Cardiac fibroblast (primary cell): Measurements from ENCODE around the gene PEDS1.
"Not testable (repeated sequence)": the region's sequence is repeated elsewhere in the genome, so short reads cannot be mapped to it uniquely, and the experiment has no call there.

ENCODE experiments used
- DNase-seq, 2 donors: peaks; one replicate each; pipeline versions ENCODE4 v3.0.0 to v3.0.0-alpha.2; 2010; ENCODE audit warnings: low read depth in 2 of 2
- H3K4me3 ChIP-seq, 2 donors: replicated peaks in 1 of 2; 1 replicate in 1 of 2; 2 replicates in 1 of 2; pipeline ENCODE4 v1.5.1; 2011; ENCODE audit warnings: low read depth in 2 of 2, low read length in 2 of 2, mild to moderate bottlenecking in 2 of 2, moderate library complexity in 1 of 2
- TF ChIP-seq, protein P1 (sequence below): IDR thresholded peaks from one replicate; pipeline ENCODE4 v1.5.1; 2011; ENCODE audit warnings: low read depth, mild to moderate bottlenecking, low read length, inconsistent platforms

Gene PEDS1

DNA sequence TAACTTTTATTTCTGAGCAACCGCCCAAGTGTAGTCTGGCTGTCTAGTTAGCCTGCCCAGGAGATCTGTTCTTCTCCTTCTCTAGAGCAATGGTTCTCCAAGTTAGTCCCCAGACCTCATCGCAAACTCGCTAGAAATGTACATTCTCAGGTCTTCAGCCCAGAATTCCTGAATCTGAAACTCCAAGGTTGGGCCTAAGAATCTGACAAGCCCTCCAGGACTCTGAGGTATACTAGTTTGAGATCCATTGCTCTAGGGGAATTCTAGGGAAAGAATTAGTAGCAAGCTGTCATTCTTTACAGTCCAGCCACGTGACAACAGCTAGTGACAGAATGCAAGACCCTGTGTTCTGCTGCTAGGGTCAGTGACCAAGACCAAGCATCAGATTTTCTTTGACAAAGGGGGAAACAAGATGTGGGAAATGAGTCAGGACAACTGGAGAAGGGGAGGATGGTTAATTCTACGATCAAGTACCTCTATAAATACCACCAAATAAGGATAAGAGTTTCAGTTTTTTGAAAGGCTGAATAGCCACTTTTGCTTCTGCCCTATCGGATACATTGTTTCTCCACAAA lies 46.4 kb downstream of the PEDS1 start:
- no peak overlapping the region for H3K4me3 ChIP-seq
- TF ChIP-seq, protein P1, sequence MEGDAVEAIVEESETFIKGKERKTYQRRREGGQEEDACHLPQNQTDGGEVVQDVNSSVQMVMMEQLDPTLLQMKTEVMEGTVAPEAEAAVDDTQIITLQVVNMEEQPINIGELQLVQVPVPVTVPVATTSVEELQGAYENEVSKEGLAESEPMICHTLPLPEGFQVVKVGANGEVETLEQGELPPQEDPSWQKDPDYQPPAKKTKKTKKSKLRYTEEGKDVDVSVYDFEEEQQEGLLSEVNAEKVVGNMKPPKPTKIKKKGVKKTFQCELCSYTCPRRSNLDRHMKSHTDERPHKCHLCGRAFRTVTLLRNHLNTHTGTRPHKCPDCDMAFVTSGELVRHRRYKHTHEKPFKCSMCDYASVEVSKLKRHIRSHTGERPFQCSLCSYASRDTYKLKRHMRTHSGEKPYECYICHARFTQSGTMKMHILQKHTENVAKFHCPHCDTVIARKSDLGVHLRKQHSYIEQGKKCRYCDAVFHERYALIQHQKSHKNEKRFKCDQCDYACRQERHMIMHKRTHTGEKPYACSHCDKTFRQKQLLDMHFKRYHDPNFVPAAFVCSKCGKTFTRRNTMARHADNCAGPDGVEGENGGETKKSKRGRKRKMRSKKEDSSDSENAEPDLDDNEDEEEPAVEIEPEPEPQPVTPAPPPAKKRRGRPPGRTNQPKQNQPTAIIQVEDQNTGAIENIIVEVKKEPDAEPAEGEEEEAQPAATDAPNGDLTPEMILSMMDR, result no peak
- DNase-seq, result no peak

DNA sequence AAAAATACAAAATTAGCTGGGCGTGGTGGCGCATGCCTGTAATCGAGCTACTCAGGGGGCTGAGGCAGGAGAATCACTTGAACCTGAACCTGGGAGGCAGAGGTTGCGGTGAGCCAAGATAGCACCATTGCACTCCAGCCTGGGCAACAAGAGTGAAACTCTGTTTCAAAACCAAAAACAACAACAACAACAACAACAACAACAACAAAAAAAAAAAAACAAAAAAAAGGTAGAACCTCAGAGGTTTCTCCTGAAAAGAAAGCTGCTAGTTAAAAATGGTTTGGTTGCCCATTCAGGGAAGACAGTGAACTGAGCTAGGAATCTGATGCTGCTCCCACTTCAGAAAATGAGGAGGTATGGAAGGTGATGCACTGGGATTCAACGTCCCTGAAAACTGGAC lies 46.9 kb downstream of the PEDS1 start:
- not testable (repeated sequence) for DNase-seq, H3K4me3 ChIP-seq
